Measurements from ENCODE around the gene DNAJC11. TPM values are rescaled to one million over a fixed set of nuclear protein-coding genes. Genes with fewer than 3 reads are reported as not detected.

DNAJC11 gene
- total RNA-seq, 1 experiment from 2014 or later: 75.6 TPM

- BruUV-seq (replicated peaks): no TSS peak
- H3K9ac ChIP-seq (ENCODE audit: low read length): no peak overlapping the region
- no peaks in the 10 kb centered on the region for H3K27me3 ChIP-seq (ENCODE audit: insufficient read depth, low read length)
- ATAC-seq (no peak), DNase-seq (ENCODE audit: low read depth, low spot score) (no peak)
- ChIA-PET CTCF (no interaction called here), RAD21 (ENCODE audit: low non-redundant PET in 1 of 2, low total read pairs in 2 of 2, uncharacterized antibody in 2 of 2, unreplicated experiment in 2 of 2) (no interaction called here), POLR2A (no interaction called here)
- no peak overlapping the region for H2AFZ ChIP-seq (ENCODE audit: low read depth, low read length, poor library complexity, severe bottlenecking)
- TF ChIP-seq TCF7L2 (IDR thresholded peaks at IDR 0.05; ENCODE audit: borderline replicate concordance, extremely low read depth, insufficient read depth, insufficient read length) (no peak), ZBTB33 (IDR thresholded peaks at IDR 0.05; ENCODE audit: extremely low read depth, insufficient replicate concordance, low read length) (no peak), YY1 (IDR thresholded peaks at IDR 0.05; ENCODE audit: extremely low read depth, insufficient replicate concordance, low read depth, low read length) (no peak), MAX (IDR thresholded peaks at IDR 0.05) (no peak), ATF3 (IDR thresholded peaks at IDR 0.05) (no peak), CBX3 (IDR thresholded peaks at IDR 0.05; ENCODE audit: low read depth) (no peak), ELF1 (IDR thresholded peaks at IDR 0.05; ENCODE audit: borderline replicate concordance, low read depth) (no peak)
- no peak overlapping the region for H3K4me3 ChIP-seq (replicated peaks in 1 of 2; ENCODE audit: low read depth in 1 of 2, low read length in 2 of 2)
- H3K36me3 ChIP-seq (ENCODE audit: control insufficient read depth in 1 of 2, insufficient read depth in 2 of 2, low read length in 2 of 2): 0 out of 4 replicates have a peak, but pooled peaks cover 0 to 4% of the 10 kb centered on the region in 2 experiments
- peaks cover 92% of the 10 kb centered on the region for H3K79me2 ChIP-seq (ENCODE audit: insufficient read depth, low read length)
- H3K9me2 ChIP-seq (ENCODE audit: insufficient read depth): no peaks in the 10 kb centered on the region
- no peak overlapping the region for H3K27ac ChIP-seq (ENCODE audit: low read depth, low read length)
- H4K20me1 ChIP-seq (ENCODE audit: insufficient read depth): peaks cover 12% of the 10 kb centered on the region; the same call in 1 of the 2 replicates
- peaks cover 0 to 7% of the 10 kb centered on the region in 2 experiments; a peak in 1 of 4 replicates for H3K4me1 ChIP-seq (ENCODE audit: control insufficient read depth in 1 of 2, insufficient read depth in 2 of 2, low read length in 2 of 2)
- H3K4me2 ChIP-seq (ENCODE audit: low read length): no peak overlapping the region
- no peaks in the 10 kb centered on the region for H3K9me3 ChIP-seq (ENCODE audit: control insufficient read depth in 1 of 2, insufficient read depth in 1 of 2, low read depth in 1 of 2, low read length in 2 of 2)
- intact Hi-C loops (cut with micrococcal nuclease): no loop called here
Measured at GRCh38 chr1:6694121-6694713, 7.4 kb downstream of the DNAJC11 start.

Measured in HCT116 (cell line).